HG03342 (cell line): ENCODE data around the gene RAPGEF1.
"Not testable (repeated sequence)": the region's sequence is repeated elsewhere in the genome, so short reads cannot be mapped to it uniquely, and the experiment has no call there.

Experiments
- ATAC-seq: cut with Tn5 transposase; IDR thresholded peaks from one replicate; pipeline ENCODE4 v1.9.1; 2021; ENCODE audit warnings: mild to moderate bottlenecking, moderate library complexity; ENCODE audit not compliant: unreplicated experiment

The RAPGEF1 gene

GRCh38 chr9:131753751-131754150, 13.9 kb upstream of the RAPGEF1 start:
- ATAC-seq = not testable (repeated sequence)

- ATAC-seq = no peak
Observed at GRCh38 chr9:131752231-131752884, 12.5 kb upstream of the RAPGEF1 start.

- ATAC-seq = no peak
Observed at GRCh38 chr9:131748411-131748955, 8.6 kb upstream of the RAPGEF1 start.

- ATAC-seq = no peak
Observed at GRCh38 chr9:131747352-131747751, 7.5 kb upstream of the RAPGEF1 start.

GRCh38 chr9:131745610-131746009, 5.7 kb upstream of the RAPGEF1 start:
- ATAC-seq = no peak

- no peak for ATAC-seq
Observed at GRCh38 chr9:131744720-131745201, 4.9 kb upstream of the RAPGEF1 start.

- no peak for ATAC-seq
Observed at GRCh38 chr9:131744171-131744719, 4.4 kb upstream of the RAPGEF1 start.

GRCh38 chr9:131743501-131743900, 3.6 kb upstream of the RAPGEF1 start:
- ATAC-seq = no peak

GRCh38 chr9:131743096-131743495, 3.2 kb upstream of the RAPGEF1 start:
- ATAC-seq = no peak

- ATAC-seq = no peak
Observed at GRCh38 chr9:131740898-131741297, 1.0 kb upstream of the RAPGEF1 start.

- ATAC-seq = peak; percentile 24
Observed at GRCh38 chr9:131739133-131739958, 530 bp downstream of the RAPGEF1 start.

- no peak for ATAC-seq
Observed at GRCh38 chr9:131738293-131739132, 1.4 kb downstream of the RAPGEF1 start.

GRCh38 chr9:131737426-131737825, 2.5 kb downstream of the RAPGEF1 start:
- no peak for ATAC-seq

- no peak for ATAC-seq
Observed at GRCh38 chr9:131736431-131736830, 3.4 kb downstream of the RAPGEF1 start.

- no peak for ATAC-seq
Observed at GRCh38 chr9:131735238-131736128, 4.4 kb downstream of the RAPGEF1 start.

GRCh38 chr9:131734781-131735180, 5.1 kb downstream of the RAPGEF1 start:
- no peak for ATAC-seq

GRCh38 chr9:131734165-131734610, 5.7 kb downstream of the RAPGEF1 start:
- no peak for ATAC-seq

- ATAC-seq = no peak
Observed at GRCh38 chr9:131733541-131734061, 6.3 kb downstream of the RAPGEF1 start.

- ATAC-seq = no peak
Observed at GRCh38 chr9:131732636-131733289, 7.1 kb downstream of the RAPGEF1 start.
